Measurements from ENCODE around the gene WDR72. TPM values are rescaled to one million over a fixed set of nuclear protein-coding genes. Genes with fewer than 3 reads are reported as not detected.

The WDR72 gene
- total RNA-seq, 4 donors from 2014 or later: not detected

- no peaks in the 10 kb centered on the region for H3K36me3 ChIP-seq
- H3K27me3 ChIP-seq: no peaks in the 10 kb centered on the region
- no peaks in the 10 kb centered on the region for H3K4me1 ChIP-seq
- no peak overlapping the region for H3K27ac ChIP-seq (replicated peaks in 1 of 4)
- DNase-seq (ENCODE audit: extremely low spot score): no peak
- intact Hi-C loops (cut with DNase I): no loop called here
- no peak overlapping the region for H3K4me3 ChIP-seq
- no peak for TF ChIP-seq POLR2A (IDR thresholded peaks at IDR 0.05; ENCODE audit: low read depth)
- TF ChIP-seq, protein P1, sequence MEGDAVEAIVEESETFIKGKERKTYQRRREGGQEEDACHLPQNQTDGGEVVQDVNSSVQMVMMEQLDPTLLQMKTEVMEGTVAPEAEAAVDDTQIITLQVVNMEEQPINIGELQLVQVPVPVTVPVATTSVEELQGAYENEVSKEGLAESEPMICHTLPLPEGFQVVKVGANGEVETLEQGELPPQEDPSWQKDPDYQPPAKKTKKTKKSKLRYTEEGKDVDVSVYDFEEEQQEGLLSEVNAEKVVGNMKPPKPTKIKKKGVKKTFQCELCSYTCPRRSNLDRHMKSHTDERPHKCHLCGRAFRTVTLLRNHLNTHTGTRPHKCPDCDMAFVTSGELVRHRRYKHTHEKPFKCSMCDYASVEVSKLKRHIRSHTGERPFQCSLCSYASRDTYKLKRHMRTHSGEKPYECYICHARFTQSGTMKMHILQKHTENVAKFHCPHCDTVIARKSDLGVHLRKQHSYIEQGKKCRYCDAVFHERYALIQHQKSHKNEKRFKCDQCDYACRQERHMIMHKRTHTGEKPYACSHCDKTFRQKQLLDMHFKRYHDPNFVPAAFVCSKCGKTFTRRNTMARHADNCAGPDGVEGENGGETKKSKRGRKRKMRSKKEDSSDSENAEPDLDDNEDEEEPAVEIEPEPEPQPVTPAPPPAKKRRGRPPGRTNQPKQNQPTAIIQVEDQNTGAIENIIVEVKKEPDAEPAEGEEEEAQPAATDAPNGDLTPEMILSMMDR (IDR thresholded peaks at IDR 0.05): no peak
- no peak for TF ChIP-seq EP300 (IDR thresholded peaks at IDR 0.05)
- TF ChIP-seq POLR2AphosphoS5 (IDR thresholded peaks at IDR 0.05): no peak
- WGBS: 60% methylated on average over 4 of the region's 4 CpGs
- H3K9me3 ChIP-seq: no peaks in the 10 kb centered on the region
These were observed 20.3 kb downstream of the WDR72 start for GRCh38 chr15:53739187-53739586.

DNA sequence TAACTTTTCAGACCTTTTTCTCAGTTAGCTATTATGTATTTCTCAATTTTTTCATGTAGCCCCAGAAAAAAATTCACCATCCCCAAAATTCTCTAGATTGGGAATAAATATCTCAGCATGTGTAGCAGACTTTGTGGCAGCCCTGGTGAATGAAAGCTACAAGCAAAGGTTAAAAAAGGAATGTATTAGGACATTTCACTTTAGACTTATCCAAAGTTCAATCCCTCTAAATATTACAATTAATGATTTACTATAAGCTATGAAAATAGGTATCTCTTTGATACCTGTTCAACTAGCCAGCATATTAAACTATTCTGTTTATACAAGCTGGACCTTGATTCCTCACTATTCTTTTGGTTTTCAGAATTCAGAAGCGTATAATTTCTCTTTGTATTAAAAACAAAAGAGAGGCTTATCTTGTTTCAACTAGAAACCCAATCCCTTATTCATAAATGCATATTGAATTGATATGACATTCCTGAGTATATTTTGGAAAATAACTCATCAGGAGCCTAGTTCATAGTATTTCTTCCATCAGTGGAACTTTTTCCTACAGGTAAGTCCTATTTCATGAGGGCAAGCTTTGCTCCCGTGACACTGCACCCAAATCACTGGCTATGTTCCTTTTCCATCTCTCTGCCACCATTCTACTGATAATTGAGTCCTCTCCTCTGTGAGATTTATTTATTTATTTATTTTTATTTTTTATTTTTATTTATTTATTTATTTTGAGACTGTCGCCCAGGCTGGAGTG, 38.0 kb downstream of the WDR72 start:
- no peak overlapping the region for H3K4me3 ChIP-seq
- no peak for DNase-seq (ENCODE audit: extremely low spot score)
- H3K27me3 ChIP-seq: peaks cover 0 to 7% (median 0%) of the 10 kb centered on the region in 4 donors
- no peaks in the 10 kb centered on the region for H3K36me3 ChIP-seq
- WGBS: 91% methylated on average over 3 of the region's 3 CpGs
- no peak for TF ChIP-seq POLR2AphosphoS5 (IDR thresholded peaks at IDR 0.05)
- TF ChIP-seq, protein P1 (IDR thresholded peaks at IDR 0.05): no peak
- TF ChIP-seq EP300 (IDR thresholded peaks at IDR 0.05): no peak
- no peak for TF ChIP-seq POLR2A (IDR thresholded peaks at IDR 0.05; ENCODE audit: low read depth)
- intact Hi-C loops (cut with DNase I): no loop called here
- no peak overlapping the region for H3K27ac ChIP-seq (replicated peaks in 1 of 4)
- no peaks in the 10 kb centered on the region for H3K9me3 ChIP-seq
- H3K4me1 ChIP-seq: no peaks in the 10 kb centered on the region

DNA sequence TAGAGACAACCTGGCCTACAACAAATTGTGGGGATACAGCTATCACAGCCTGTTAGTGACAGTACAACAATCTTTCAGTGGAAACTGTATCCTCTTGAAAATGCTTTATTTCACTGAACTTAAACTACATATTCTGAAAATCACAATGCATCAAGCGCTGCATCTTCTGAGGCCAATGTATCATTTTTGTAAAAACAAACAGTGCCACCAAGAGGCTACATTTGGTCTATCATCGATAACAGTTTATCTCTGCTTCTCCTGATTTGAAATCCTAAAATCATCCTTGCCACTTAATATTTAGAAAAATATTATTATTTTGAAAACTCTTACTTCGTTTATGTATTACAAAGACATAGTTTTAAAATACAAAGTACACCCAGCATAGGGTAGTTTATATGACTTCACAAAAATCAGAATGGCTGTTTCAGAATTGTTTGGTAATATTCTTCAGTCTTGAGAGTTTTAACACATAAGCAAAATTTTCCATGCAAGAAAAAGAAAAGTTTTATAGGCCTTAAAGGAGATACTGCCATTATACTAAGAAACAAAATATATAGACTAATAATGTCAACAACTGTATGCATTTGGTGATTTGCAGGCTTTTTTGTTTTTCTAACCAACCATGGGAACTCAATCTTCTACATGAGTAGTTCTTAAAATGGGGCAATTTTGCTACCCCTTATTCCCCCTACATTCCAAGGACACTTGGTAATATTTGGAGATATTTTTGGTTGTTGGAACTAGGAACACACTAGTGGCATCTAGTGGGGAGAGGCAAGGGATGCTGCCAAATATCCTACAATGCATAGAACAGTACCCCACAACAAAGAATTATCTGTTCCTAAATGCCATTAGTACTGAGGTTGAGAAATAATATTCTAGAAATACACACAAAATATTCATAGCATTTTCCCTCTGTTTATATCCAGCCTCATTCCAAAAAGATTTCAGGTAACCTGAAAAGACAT, 42.3 kb downstream of the WDR72 start:
- Histone ChIP-seq H3K36me3 (no peaks in the 10 kb centered on the region), H3K27me3 (no peaks in the 10 kb centered on the region), H3K4me1 (no peaks in the 10 kb centered on the region), H3K9me3 (no peaks in the 10 kb centered on the region), H3K4me3 (no peak overlapping the region), H3K27ac (replicated peaks in 1 of 4) (no peak overlapping the region)
- 25% methylated on average over 3 of the region's 3 CpGs for WGBS
- intact Hi-C loops (cut with DNase I): no loop called here
- TF ChIP-seq POLR2AphosphoS5 (IDR thresholded peaks at IDR 0.05) (no peak), POLR2A (IDR thresholded peaks at IDR 0.05; ENCODE audit: low read depth) (no peak), EP300 (IDR thresholded peaks at IDR 0.05) (no peak)
- TF ChIP-seq, protein P1 (IDR thresholded peaks at IDR 0.05): no peak
- DNase-seq (ENCODE audit: extremely low spot score): no peak

DNA sequence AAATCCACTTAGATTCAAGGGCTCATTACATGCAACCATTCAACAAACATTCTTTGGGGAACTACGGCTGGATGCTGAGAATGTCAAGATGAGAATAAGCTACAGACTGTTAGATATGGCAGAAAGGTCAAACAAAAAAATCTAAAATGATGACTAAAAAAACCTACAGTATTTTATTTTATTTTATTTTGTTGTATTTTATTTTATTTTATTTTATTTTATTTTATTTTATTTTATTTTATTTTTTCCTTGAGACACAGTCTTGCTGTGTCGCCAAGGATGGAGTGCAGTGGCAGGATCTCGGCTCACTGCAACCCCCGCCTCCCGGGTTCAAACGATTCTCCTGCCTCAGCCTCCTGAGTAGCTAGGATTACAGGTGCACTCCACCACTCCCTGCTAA, 46.2 kb downstream of the WDR72 start:
- H3K4me1 ChIP-seq: no peaks in the 10 kb centered on the region

GRCh38 chr15:53710906-53711305, 48.6 kb downstream of the WDR72 start:
- Histone ChIP-seq H3K9me3 (no peaks in the 10 kb centered on the region), H3K27me3 (no peaks in the 10 kb centered on the region), H3K27ac (replicated peaks in 1 of 4) (no peak overlapping the region), H3K4me1 (no peaks in the 10 kb centered on the region), H3K36me3 (no peaks in the 10 kb centered on the region), H3K4me3 (no peak overlapping the region)
- no peak for DNase-seq (ENCODE audit: extremely low spot score)
- intact Hi-C loops (cut with DNase I): no loop called here
- WGBS: 73% methylated on average over 4 of the region's 4 CpGs
- no peak for TF ChIP-seq EP300 (IDR thresholded peaks at IDR 0.05)
- TF ChIP-seq, protein P1 (IDR thresholded peaks at IDR 0.05): no peak
- TF ChIP-seq POLR2AphosphoS5 (IDR thresholded peaks at IDR 0.05): no peak
- no peak for TF ChIP-seq POLR2A (IDR thresholded peaks at IDR 0.05; ENCODE audit: low read depth)

More for the DNA sequence above, 46.2 kb downstream of the WDR72 start:
- no peaks in the 10 kb centered on the region for H3K36me3 ChIP-seq
- WGBS: 81% methylated on average over 6 of the region's 6 CpGs
- no peaks in the 10 kb centered on the region for H3K9me3 ChIP-seq
- no peaks in the 10 kb centered on the region for H3K27me3 ChIP-seq
- no peak for TF ChIP-seq POLR2AphosphoS5 (IDR thresholded peaks at IDR 0.05)
- TF ChIP-seq EP300 (IDR thresholded peaks at IDR 0.05): no peak
- no peak for TF ChIP-seq POLR2A (IDR thresholded peaks at IDR 0.05; ENCODE audit: low read depth)
- no peak overlapping the region for H3K4me3 ChIP-seq
- no peak overlapping the region for H3K27ac ChIP-seq (replicated peaks in 1 of 4)
- no peak for DNase-seq (ENCODE audit: extremely low spot score)
- intact Hi-C loops (cut with DNase I): no loop called here
